GM18909 (cell line): Measurements from ENCODE around the gene SYT14.
"Not testable (repeated sequence)": the region's sequence is repeated elsewhere in the genome, so short reads cannot be mapped to it uniquely, and the experiment has no call there.

ENCODE experiments used
- ATAC-seq: cut with Tn5 transposase; IDR thresholded peaks from one replicate; pipeline ENCODE4 v1.9.1; 2021; ENCODE audit warnings: mild to moderate bottlenecking; ENCODE audit not compliant: unreplicated experiment, poor library complexity

Gene SYT14

GRCh38 chr1:210098356-210098755 lies 160.3 kb downstream of the SYT14 start:
- ATAC-seq, result no peak

DNA sequence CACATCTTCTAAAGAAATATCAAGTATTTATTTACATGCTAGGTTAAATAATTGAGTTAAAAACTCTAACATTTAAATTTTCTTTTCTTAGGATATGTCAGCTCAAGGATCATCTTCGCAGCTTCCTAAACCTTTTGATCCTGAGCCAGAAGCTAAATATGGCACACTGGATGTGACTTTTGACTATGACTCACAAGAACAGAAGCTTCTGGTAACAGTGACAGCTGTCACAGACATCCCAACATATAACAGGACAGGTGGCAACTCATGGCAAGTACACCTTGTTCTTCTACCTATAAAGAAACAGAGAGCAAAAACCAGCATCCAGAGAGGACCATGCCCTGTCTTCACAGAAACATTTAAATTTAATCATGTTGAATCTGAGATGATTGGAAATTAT lies 161.9 kb downstream of the SYT14 start:
- no peak for ATAC-seq

DNA sequence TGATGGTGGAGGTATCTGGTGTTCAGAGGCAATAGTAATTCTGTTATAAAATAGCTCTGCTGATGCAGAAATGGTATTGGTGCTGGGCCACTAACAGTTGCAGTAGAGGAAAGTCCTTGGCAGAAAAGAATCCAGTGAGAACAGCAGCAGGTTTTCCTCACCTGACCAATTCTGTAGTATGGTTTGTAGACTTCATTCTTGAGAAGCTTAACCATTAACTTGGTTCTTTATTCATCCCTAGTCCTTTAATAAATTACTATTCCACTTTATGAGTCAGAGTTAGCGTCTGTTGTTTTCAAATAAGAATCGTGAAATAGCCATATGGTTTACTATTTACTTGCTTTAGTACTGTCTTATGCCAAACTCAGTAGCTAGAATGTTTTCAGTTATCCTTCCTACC lies 166.1 kb downstream of the SYT14 start:
- no peak for ATAC-seq

- ATAC-seq, result not testable (repeated sequence)
Observed at GRCh38 chr1:210112906-210113305, 174.9 kb downstream of the SYT14 start.

- no peak for ATAC-seq
Observed at GRCh38 chr1:210117198-210117597, 179.2 kb downstream of the SYT14 start.

DNA sequence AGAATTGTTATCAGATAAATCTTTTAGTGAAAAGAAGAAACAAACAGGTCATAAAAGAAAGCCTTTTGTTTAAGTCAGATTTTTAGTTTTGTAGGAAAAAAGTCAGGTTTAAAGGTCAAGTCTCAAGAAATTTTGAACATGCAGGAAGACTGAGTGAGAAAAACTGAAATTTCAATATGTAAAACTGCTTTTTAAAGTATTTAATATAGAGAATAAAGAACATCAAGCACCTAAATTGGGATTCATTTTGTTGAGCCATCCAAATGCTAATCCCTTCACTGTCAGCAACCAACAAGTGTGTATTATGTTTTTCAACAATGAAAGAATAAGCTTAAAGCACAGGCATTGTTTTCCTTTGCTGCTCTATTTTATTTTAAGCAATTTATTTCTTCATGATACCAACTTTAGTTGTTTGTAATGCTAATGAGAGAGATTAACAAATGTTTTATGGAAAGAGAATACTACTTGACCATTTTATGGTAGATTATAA lies 179.7 kb downstream of the SYT14 start:
- no peak for ATAC-seq

GRCh38 chr1:210123383-210123782 lies 185.4 kb downstream of the SYT14 start:
- no peak for ATAC-seq

- no peak for ATAC-seq
Observed at GRCh38 chr1:210123924-210124589, 186.0 kb downstream of the SYT14 start.

DNA sequence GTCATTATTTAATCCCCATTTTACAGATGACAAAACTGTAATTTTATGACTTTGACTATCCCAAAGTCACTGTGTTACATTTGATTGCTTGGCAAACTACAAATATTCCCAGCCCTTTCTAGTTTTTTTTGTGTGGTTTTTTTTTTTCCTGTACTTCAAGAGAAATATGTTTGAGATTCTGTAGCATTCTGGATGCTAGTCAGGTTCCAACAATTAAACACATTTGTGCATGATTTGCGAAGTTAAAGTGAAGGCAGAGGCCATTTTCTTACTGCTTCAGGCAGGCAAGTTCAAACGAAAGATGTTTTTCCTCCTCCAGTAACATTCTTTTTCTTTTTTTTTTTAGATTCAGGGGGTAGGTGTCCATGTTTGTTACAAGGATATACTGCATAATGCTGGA lies 186.7 kb downstream of the SYT14 start:
- no peak for ATAC-seq

DNA sequence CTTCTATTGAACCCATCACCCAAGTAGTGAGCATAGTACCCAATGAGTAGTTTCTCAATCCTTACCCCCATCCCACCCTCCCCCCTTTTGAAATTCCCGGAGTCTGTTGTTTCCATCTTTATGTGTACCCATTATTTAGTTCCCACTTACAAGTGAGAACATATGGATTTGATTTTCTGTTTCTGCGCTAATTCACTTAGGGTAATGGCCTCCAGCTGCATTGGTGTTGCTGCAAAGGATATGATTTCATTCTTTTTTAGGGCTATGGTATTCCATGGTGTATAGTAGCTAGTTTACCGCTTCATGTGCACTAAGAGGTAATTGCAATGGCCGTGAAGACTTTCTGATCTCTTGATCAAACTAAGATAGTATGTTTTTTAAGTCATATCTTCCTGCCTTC lies 187.1 kb downstream of the SYT14 start:
- no peak for ATAC-seq

DNA sequence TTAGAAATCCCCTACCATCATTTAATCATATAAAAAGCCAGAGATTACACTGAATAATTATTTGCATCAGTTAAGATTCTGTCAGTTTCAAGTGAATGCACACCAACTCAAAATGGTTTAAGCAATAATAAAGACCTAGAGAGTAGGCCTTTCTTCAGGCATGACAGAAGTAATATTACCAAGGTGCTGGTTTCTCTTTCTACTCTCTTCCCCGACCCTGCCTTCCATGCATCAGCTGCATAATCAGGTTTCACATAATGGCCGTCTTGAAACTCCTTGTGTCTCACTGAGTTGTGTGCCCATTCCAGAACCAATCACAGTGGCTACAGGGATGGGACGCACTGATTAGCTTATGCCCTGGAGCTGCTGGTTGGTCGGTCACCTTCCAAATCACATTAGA lies 191.1 kb downstream of the SYT14 start:
- no peak for ATAC-seq

DNA sequence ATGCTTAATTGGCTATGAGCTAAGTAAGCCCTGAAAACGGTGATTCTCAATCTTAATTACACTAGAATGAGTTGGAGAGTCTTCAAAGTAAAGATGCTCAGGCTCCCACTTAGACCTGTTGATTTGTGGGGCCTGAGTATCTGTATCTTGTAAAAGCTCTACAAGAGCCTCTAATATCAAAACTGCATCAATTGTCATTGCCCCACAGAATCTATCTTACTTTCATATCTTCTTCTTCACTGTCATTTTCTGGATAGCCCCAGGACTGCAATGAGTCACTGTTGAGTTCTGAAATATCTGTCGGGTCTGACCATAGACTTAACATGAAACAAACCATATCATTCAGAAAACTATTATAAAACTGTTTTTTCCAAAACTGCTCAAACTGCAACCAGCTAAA lies 191.7 kb downstream of the SYT14 start:
- ATAC-seq, result peak; percentile 71

GRCh38 chr1:210132582-210132981 lies 194.6 kb downstream of the SYT14 start:
- ATAC-seq, result no peak

GRCh38 chr1:210143465-210144062 lies 205.5 kb downstream of the SYT14 start:
- no peak for ATAC-seq

- no peak for ATAC-seq
Observed at GRCh38 chr1:210144736-210145135, 206.7 kb downstream of the SYT14 start.

DNA sequence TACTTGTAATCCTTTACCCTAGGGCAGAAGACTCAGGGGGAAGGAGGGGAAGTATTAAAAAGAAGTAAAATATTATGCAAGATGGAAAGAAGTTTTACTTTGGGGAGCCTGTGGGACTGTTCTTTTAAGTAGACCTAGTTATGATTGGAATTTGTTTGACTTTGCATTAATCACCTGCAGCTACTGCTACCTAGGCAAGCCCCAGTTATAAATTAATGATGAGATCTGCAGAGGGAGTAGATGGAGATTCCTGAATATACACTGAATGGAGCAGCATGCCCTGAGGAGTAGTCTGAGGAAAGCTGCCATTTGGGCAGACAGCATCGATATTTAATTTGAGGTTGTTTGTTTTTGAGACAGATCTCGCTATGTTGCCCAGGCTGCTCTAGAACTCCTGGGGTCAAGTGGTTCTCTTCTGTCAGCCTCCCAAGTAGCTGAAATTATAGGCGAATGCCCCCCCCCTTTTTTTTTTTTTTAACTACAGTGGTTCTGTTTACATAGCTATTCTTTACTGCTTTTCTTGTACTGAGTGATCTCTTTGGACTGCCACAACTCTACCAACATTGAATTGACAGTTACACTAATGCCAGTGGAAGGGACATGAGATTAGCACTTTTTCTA lies 213.1 kb downstream of the SYT14 start:
- ATAC-seq, result no peak

- ATAC-seq, result no peak
Observed at GRCh38 chr1:210159211-210159610, 221.2 kb downstream of the SYT14 start.

GRCh38 chr1:210170220-210170619 lies 232.2 kb downstream of the SYT14 start:
- ATAC-seq, result no peak

GRCh38 chr1:210174133-210174532 lies 236.1 kb downstream of the SYT14 start:
- ATAC-seq, result no peak

DNA sequence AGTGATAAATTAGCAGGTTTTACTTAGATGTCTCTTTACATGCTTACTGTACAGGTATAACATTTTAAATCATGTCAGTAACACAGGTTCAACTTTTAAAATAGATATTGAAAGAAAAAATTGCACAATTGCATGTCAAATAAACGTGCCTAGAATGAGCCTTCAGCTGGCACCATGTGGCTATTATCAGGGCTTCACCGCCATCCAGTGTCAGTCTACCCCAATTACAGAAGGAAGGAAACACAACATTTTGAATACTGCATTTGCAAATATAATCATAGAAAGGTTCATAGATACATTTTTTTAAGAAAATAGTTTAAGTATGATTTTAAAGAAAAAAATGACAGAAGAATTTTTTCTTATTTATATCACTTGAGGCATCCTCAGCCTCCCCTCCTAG lies 247.0 kb downstream of the SYT14 start:
- no peak for ATAC-seq

GRCh38 chr1:210187849-210188606 lies 250.0 kb downstream of the SYT14 start:
- not testable (repeated sequence) for ATAC-seq
